DND-41 (cell line): ENCODE results near the gene GTPBP2.

Experiments
- EZH2 ChIP-seq: IDR thresholded peaks from 3 replicates; pipeline ENCODE4 v1.6.1; 2012; ENCODE audit warnings: borderline replicate concordance, low read depth, mild to moderate bottlenecking, moderate library complexity, low read length, inconsistent platforms; ENCODE audit not compliant: severe bottlenecking
- TF ChIP-seq, protein P1 (sequence below): IDR thresholded peaks from 2 replicates; pipeline ENCODE4 v1.5.1; 2012; ENCODE audit warnings: borderline replicate concordance, low read length, moderate library complexity, mild to moderate bottlenecking; ENCODE audit not compliant: poor library complexity, severe bottlenecking; ENCODE audit errors: extremely low read depth

- TF ChIP-seq, protein P1, sequence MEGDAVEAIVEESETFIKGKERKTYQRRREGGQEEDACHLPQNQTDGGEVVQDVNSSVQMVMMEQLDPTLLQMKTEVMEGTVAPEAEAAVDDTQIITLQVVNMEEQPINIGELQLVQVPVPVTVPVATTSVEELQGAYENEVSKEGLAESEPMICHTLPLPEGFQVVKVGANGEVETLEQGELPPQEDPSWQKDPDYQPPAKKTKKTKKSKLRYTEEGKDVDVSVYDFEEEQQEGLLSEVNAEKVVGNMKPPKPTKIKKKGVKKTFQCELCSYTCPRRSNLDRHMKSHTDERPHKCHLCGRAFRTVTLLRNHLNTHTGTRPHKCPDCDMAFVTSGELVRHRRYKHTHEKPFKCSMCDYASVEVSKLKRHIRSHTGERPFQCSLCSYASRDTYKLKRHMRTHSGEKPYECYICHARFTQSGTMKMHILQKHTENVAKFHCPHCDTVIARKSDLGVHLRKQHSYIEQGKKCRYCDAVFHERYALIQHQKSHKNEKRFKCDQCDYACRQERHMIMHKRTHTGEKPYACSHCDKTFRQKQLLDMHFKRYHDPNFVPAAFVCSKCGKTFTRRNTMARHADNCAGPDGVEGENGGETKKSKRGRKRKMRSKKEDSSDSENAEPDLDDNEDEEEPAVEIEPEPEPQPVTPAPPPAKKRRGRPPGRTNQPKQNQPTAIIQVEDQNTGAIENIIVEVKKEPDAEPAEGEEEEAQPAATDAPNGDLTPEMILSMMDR, result no peak
- no peak for TF ChIP-seq EZH2
These were observed 37.3 kb upstream of the GTPBP2 start for GRCh38 chr6:43666196-43666920.
